Progenitor cell of endocrine pancreas (in vitro differentiated cells): ENCODE measurements around the gene PRMT7. TPM values are rescaled to one million over a fixed set of nuclear protein-coding genes. Genes with fewer than 3 reads are reported as not detected.

Experiments used
- DNase-seq: peaks from one replicate; pipeline ENCODE4 v3.0.0; 2021; ENCODE audit warnings: low spot score; ENCODE audit not compliant: unreplicated experiment
- H3K27ac Mint-ChIP-seq: 2 replicates; pipeline ENCODE4 v1.8.0; 2021; ENCODE audit warnings: mild to moderate bottlenecking, moderate library complexity, mixed read lengths
- H3K27me3 Mint-ChIP-seq: 2 replicates; pipeline ENCODE4 v1.8.0; 2021; ENCODE audit warnings: mixed read lengths
- H3K36me3 Mint-ChIP-seq: 2 replicates; pipeline ENCODE4 v1.8.0; 2022; ENCODE audit warnings: mixed read lengths; ENCODE audit not compliant: insufficient read depth
- H3K4me1 Mint-ChIP-seq: 2 replicates; pipeline ENCODE4 v1.8.0; 2021; ENCODE audit warnings: low read depth, mixed read lengths
- H3K4me3 Mint-ChIP-seq: 2 replicates; pipeline ENCODE4 v1.8.0; 2021; ENCODE audit warnings: low read depth, mild to moderate bottlenecking, moderate library complexity, mixed read lengths
- H3K9me3 Mint-ChIP-seq: 2 replicates; pipeline ENCODE4 v1.8.0; 2021; ENCODE audit warnings: low read depth, mixed read lengths
- CTCF ChIP-seq: fragments of 200-600 bp; sonication (generic); IDR thresholded peaks from one replicate; pipeline ENCODE4 v1.5.0; 2021; ENCODE audit warnings: antibody characterized with exemption, mild to moderate bottlenecking; ENCODE audit not compliant: unreplicated experiment
- total RNA-seq: library from RNA; stranded (reverse); gene quantifications from 2 replicates; pipeline ENCODE4 v1.2.1, GENCODE V29; 2021

Gene PRMT7
- total RNA-seq, 1 donor from 2014 or later, result 60.0 TPM

GRCh38 chr16:68289202-68289601 is 21.6 kb upstream of the PRMT7 start:
- Mint-ChIP-seq H3K4me1 (peaks cover 2% of the 10 kb centered on the region), H3K27ac (no peak overlapping the region), H3K9me3 (no peaks in the 10 kb centered on the region), H3K36me3 (peaks cover 3% of the 10 kb centered on the region), H3K4me3 (no peak overlapping the region), H3K27me3 (no peaks in the 10 kb centered on the region)
- no peak for TF ChIP-seq CTCF
- no peak for DNase-seq

GRCh38 chr16:68289621-68290329 is 21.0 kb upstream of the PRMT7 start:
- Mint-ChIP-seq H3K27ac (no peak overlapping the region), H3K4me1 (peaks cover 2% of the 10 kb centered on the region), H3K4me3 (no peak overlapping the region), H3K36me3 (peaks cover 4% of the 10 kb centered on the region), H3K27me3 (no peaks in the 10 kb centered on the region), H3K9me3 (no peaks in the 10 kb centered on the region)
- TF ChIP-seq CTCF, result no peak
- DNase-seq, result no peak

GRCh38 chr16:68290450-68290849 is 20.4 kb upstream of the PRMT7 start:
- H3K4me1 Mint-ChIP-seq, result no peaks in the 10 kb centered on the region
- DNase-seq, result no peak
- H3K27ac Mint-ChIP-seq, result no peak overlapping the region
- peaks cover 4% of the 10 kb centered on the region for H3K36me3 Mint-ChIP-seq
- H3K9me3 Mint-ChIP-seq, result no peaks in the 10 kb centered on the region
- H3K27me3 Mint-ChIP-seq, result no peaks in the 10 kb centered on the region
- no peak overlapping the region for H3K4me3 Mint-ChIP-seq
- TF ChIP-seq CTCF, result no peak

GRCh38 chr16:68291227-68291626 is 19.6 kb upstream of the PRMT7 start:
- no peak for TF ChIP-seq CTCF
- H3K4me1 Mint-ChIP-seq, result no peaks in the 10 kb centered on the region
- H3K36me3 Mint-ChIP-seq, result peaks cover 3% of the 10 kb centered on the region
- no peak overlapping the region for H3K27ac Mint-ChIP-seq
- H3K27me3 Mint-ChIP-seq, result no peaks in the 10 kb centered on the region
- H3K4me3 Mint-ChIP-seq, result no peak overlapping the region
- no peak for DNase-seq
- no peaks in the 10 kb centered on the region for H3K9me3 Mint-ChIP-seq

- Mint-ChIP-seq H3K4me1 (no peaks in the 10 kb centered on the region), H3K4me3 (no peak overlapping the region), H3K27ac (no peak overlapping the region), H3K36me3 (peaks cover 3% of the 10 kb centered on the region), H3K9me3 (no peaks in the 10 kb centered on the region), H3K27me3 (no peaks in the 10 kb centered on the region)
- TF ChIP-seq CTCF, result no peak
- no peak for DNase-seq
These were observed 18.4 kb upstream of the PRMT7 start for GRCh38 chr16:68292425-68292824.
